ENCODE data around the gene JARID2.

JARID2 gene

DNA sequence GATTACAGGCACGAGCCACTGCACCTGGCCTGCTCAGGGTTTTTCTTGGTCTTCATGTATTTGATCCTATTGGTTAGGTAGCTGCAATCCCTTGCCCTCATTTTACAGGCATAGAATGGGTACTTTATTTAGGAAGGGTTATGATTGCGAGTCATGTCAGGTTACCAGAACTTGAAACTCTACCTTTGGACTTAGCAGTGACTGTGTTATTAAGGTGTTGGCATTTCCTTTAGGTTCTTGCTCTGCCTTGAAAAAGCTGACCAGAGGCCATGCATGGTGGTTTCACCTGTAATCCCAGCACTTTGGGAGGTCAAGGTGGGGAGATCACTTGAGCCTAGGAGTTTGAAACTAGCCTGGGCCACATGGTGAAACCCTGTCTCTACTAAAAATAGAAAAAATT is 24.5 kb downstream of the JARID2 start:
- H3K4me1 ChIP-seq (ENCODE audit: control extremely low read depth in 1 of 4, control insufficient read depth in 4 of 4, insufficient read depth in 4 of 4, low read length in 3 of 4): peaks cover 31 to 80% (median 65%) of the 10 kb centered on the region in 4 experiments
- POLR2A ChIA-PET: no interaction called here
- no peak for DNase-seq
- peaks cover 0 to 7% (median 0%) of the 10 kb centered on the region in 4 experiments for H3K36me3 ChIP-seq (ENCODE audit: control insufficient read depth in 4 of 4, insufficient read depth in 4 of 4, low read length in 3 of 4)
- no peak overlapping the region for H3K27ac ChIP-seq (ENCODE audit: insufficient read depth in 1 of 2, low read depth in 1 of 2, low read length in 2 of 2, poor library complexity in 1 of 2, severe bottlenecking in 2 of 2)
- CTCF ChIA-PET: interaction anchor here (0.7 to 2.5 kb wide), 4 partner anchors 9 to 18 kb away, joined by 3 to 15 read pairs (median 4); no protein-coding TSS in a partner anchor
- no peak overlapping the region for H3K4me3 ChIP-seq (ENCODE audit: control insufficient read depth in 1 of 7, extremely low read depth in 1 of 7, insufficient read depth in 4 of 7, low read depth in 2 of 7, low read length in 6 of 7)
- no peaks in the 10 kb centered on the region for H3K9me3 ChIP-seq (ENCODE audit: control extremely low read depth in 1 of 5, control insufficient read depth in 4 of 5, insufficient read depth in 2 of 5, low read depth in 1 of 5, low read length in 4 of 5)
- 93% methylated on average over 2 of the region's 2 CpGs for WGBS (ENCODE audit: insufficient coverage)
- H3K27me3 ChIP-seq (replicated peaks in 2 of 5; ENCODE audit: control insufficient read depth in 4 of 5, insufficient read depth in 5 of 5, low read length in 4 of 5): no peaks in the 10 kb centered on the region

- Histone ChIP-seq H3K27me3 (replicated peaks in 2 of 5; ENCODE audit: control insufficient read depth in 4 of 5, insufficient read depth in 5 of 5, low read length in 4 of 5) (no peaks in the 10 kb centered on the region), H3K4me1 (ENCODE audit: control extremely low read depth in 1 of 4, control insufficient read depth in 4 of 4, insufficient read depth in 4 of 4, low read length in 3 of 4) (peaks cover 17 to 80% (median 59%) of the 10 kb centered on the region in 4 experiments), H3K4me3 (ENCODE audit: control insufficient read depth in 1 of 7, extremely low read depth in 1 of 7, insufficient read depth in 4 of 7, low read depth in 2 of 7, low read length in 6 of 7) (no peak overlapping the region), H3K36me3 (ENCODE audit: control insufficient read depth in 4 of 4, insufficient read depth in 4 of 4, low read length in 3 of 4) (peaks cover 0 to 10% (median 0%) of the 10 kb centered on the region in 4 experiments), H3K27ac (ENCODE audit: insufficient read depth in 1 of 2, low read depth in 1 of 2, low read length in 2 of 2, poor library complexity in 1 of 2, severe bottlenecking in 2 of 2) (no peak overlapping the region), H3K9me3 (ENCODE audit: control extremely low read depth in 1 of 5, control insufficient read depth in 4 of 5, insufficient read depth in 2 of 5, low read depth in 1 of 5, low read length in 4 of 5) (no peaks in the 10 kb centered on the region)
- ChIA-PET CTCF (interaction anchor here (1.2 to 2.3 kb wide), 5 partner anchors 11 to 35 kb away, joined by 3 to 5 read pairs (median 4); no protein-coding TSS in a partner anchor), POLR2A (no interaction called here)
- no peak for DNase-seq
- WGBS (ENCODE audit: insufficient coverage): no CpG with 5 or more reads among the region's 1 CpG
Measured at GRCh38 chr6:15272562-15272961, 26.7 kb downstream of the JARID2 start.

GRCh38 chr6:15274692-15275387 is 29.0 kb downstream of the JARID2 start:
- POLR2A ChIA-PET: no interaction called here
- Histone ChIP-seq H3K9me3 (ENCODE audit: control extremely low read depth in 1 of 5, control insufficient read depth in 4 of 5, insufficient read depth in 2 of 5, low read depth in 1 of 5, low read length in 4 of 5) (no peaks in the 10 kb centered on the region), H3K27ac (ENCODE audit: insufficient read depth in 1 of 2, low read depth in 1 of 2, low read length in 2 of 2, poor library complexity in 1 of 2, severe bottlenecking in 2 of 2) (peak overlapping the region in 1 of 2 experiments; percentile 27), H3K36me3 (ENCODE audit: control insufficient read depth in 4 of 4, insufficient read depth in 4 of 4, low read length in 3 of 4) (peaks cover 0 to 10% (median 0%) of the 10 kb centered on the region in 4 experiments), H3K27me3 (replicated peaks in 2 of 5; ENCODE audit: control insufficient read depth in 4 of 5, insufficient read depth in 5 of 5, low read length in 4 of 5) (no peaks in the 10 kb centered on the region), H3K4me1 (ENCODE audit: control extremely low read depth in 1 of 4, control insufficient read depth in 4 of 4, insufficient read depth in 4 of 4, low read length in 3 of 4) (peaks cover 15 to 75% (median 46%) of the 10 kb centered on the region in 4 experiments), H3K4me3 (ENCODE audit: control insufficient read depth in 1 of 7, extremely low read depth in 1 of 7, insufficient read depth in 4 of 7, low read depth in 2 of 7, low read length in 6 of 7) (peak overlapping the region in 1 of 7 experiments; percentile 13)
- WGBS (ENCODE audit: insufficient coverage): 69% methylated on average over 2 of the region's 2 CpGs
- CTCF ChIA-PET: interaction anchor here (1.3 to 1.5 kb wide), 2 partner anchors 9 to 10 kb away, joined by 3 to 6 read pairs; no protein-coding TSS in a partner anchor
- DNase-seq: no peak

- 84% methylated on average over 5 of the region's 7 CpGs for WGBS (ENCODE audit: insufficient coverage)
- ChIA-PET POLR2A (no interaction called here), CTCF (interaction anchor here (3.0 kb wide), 1 partner anchor 12 kb away, joined by 13 read pairs; no protein-coding TSS in a partner anchor)
- H3K9me3 ChIP-seq (ENCODE audit: control extremely low read depth in 1 of 5, control insufficient read depth in 4 of 5, insufficient read depth in 2 of 5, low read depth in 1 of 5, low read length in 4 of 5): no peaks in the 10 kb centered on the region
- peaks cover 0 to 10% (median 0%) of the 10 kb centered on the region in 4 experiments for H3K36me3 ChIP-seq (ENCODE audit: control insufficient read depth in 4 of 4, insufficient read depth in 4 of 4, low read length in 3 of 4)
- H3K4me3 ChIP-seq (ENCODE audit: control insufficient read depth in 1 of 7, extremely low read depth in 1 of 7, insufficient read depth in 4 of 7, low read depth in 2 of 7, low read length in 6 of 7): peak overlapping the region in 2 of 7 experiments; percentile 36 to 38
- H3K27ac ChIP-seq (ENCODE audit: insufficient read depth in 1 of 2, low read depth in 1 of 2, low read length in 2 of 2, poor library complexity in 1 of 2, severe bottlenecking in 2 of 2): peak overlapping the region; percentile 9 to 57
- no peak for DNase-seq
- peaks cover 25 to 78% (median 57%) of the 10 kb centered on the region in 4 experiments for H3K4me1 ChIP-seq (ENCODE audit: control extremely low read depth in 1 of 4, control insufficient read depth in 4 of 4, insufficient read depth in 4 of 4, low read length in 3 of 4)
- no peaks in the 10 kb centered on the region for H3K27me3 ChIP-seq (replicated peaks in 2 of 5; ENCODE audit: control insufficient read depth in 4 of 5, insufficient read depth in 5 of 5, low read length in 4 of 5)
Measured at GRCh38 chr6:15276036-15276985, 30.4 kb downstream of the JARID2 start.

- peaks cover 0 to 10% (median 0%) of the 10 kb centered on the region in 4 experiments for H3K36me3 ChIP-seq (ENCODE audit: control insufficient read depth in 4 of 4, insufficient read depth in 4 of 4, low read length in 3 of 4)
- ChIA-PET POLR2A (interaction anchor here (1.0 to 1.5 kb wide), 3 partner anchors 11 to 30 kb away, joined by 3 to 4 read pairs (median 4); no protein-coding TSS in a partner anchor), CTCF (interaction anchor here (0.5 to 3.0 kb wide), 6 partner anchors 9 to 57 kb away, joined by 3 to 13 read pairs (median 3); no protein-coding TSS in a partner anchor)
- H3K4me3 ChIP-seq (ENCODE audit: control insufficient read depth in 1 of 7, extremely low read depth in 1 of 7, insufficient read depth in 4 of 7, low read depth in 2 of 7, low read length in 6 of 7): peak overlapping the region in 1 of 7 experiments; percentile 10
- no peak for DNase-seq
- peaks cover 34 to 84% (median 58%) of the 10 kb centered on the region in 4 experiments for H3K4me1 ChIP-seq (ENCODE audit: control extremely low read depth in 1 of 4, control insufficient read depth in 4 of 4, insufficient read depth in 4 of 4, low read length in 3 of 4)
- WGBS (ENCODE audit: insufficient coverage): 90% methylated on average over 4 of the region's 5 CpGs
- no peaks in the 10 kb centered on the region for H3K27me3 ChIP-seq (replicated peaks in 2 of 5; ENCODE audit: control insufficient read depth in 4 of 5, insufficient read depth in 5 of 5, low read length in 4 of 5)
- no peaks in the 10 kb centered on the region for H3K9me3 ChIP-seq (ENCODE audit: control extremely low read depth in 1 of 5, control insufficient read depth in 4 of 5, insufficient read depth in 2 of 5, low read depth in 1 of 5, low read length in 4 of 5)
- H3K27ac ChIP-seq (ENCODE audit: insufficient read depth in 1 of 2, low read depth in 1 of 2, low read length in 2 of 2, poor library complexity in 1 of 2, severe bottlenecking in 2 of 2): peak overlapping the region; percentile 8 to 59
Measured at GRCh38 chr6:15279047-15279661, 33.3 kb downstream of the JARID2 start.

DNA sequence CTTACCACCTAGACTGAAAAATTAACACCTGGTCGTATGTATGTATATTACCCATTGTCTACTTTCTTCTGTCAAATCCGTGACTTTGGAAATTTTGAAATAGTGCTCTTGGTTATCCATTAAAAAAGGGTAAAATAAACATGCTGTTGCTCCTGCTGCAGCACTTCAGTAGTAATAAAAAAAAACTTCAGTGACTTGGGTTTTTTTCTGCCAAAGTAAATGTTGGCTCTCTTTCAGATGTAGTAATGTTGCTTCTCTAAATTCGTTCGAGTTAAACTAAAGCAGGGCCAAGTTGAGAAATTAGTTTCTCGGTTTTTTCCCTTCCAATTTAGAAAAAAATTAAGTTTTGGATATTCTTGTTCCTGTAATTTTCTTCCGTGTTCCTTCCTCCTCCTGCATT is 34.2 kb downstream of the JARID2 start:
- CTCF ChIA-PET: interaction anchor here (0.6 to 1.7 kb wide), 7 partner anchors 10 to 836 kb away, joined by 3 to 5 read pairs (median 4); no protein-coding TSS in a partner anchor
- Histone ChIP-seq H3K4me3 (ENCODE audit: control insufficient read depth in 1 of 7, extremely low read depth in 1 of 7, insufficient read depth in 4 of 7, low read depth in 2 of 7, low read length in 6 of 7) (no peak overlapping the region), H3K36me3 (ENCODE audit: control insufficient read depth in 4 of 4, insufficient read depth in 4 of 4, low read length in 3 of 4) (peaks cover 0 to 3% (median 0%) of the 10 kb centered on the region in 4 experiments), H3K27ac (ENCODE audit: insufficient read depth in 1 of 2, low read depth in 1 of 2, low read length in 2 of 2, poor library complexity in 1 of 2, severe bottlenecking in 2 of 2) (peak overlapping the region; percentile 15 to 57), H3K4me1 (ENCODE audit: control extremely low read depth in 1 of 4, control insufficient read depth in 4 of 4, insufficient read depth in 4 of 4, low read length in 3 of 4) (peaks cover 34 to 84% (median 53%) of the 10 kb centered on the region in 4 experiments), H3K27me3 (replicated peaks in 2 of 5; ENCODE audit: control insufficient read depth in 4 of 5, insufficient read depth in 5 of 5, low read length in 4 of 5) (no peaks in the 10 kb centered on the region), H3K9me3 (ENCODE audit: control extremely low read depth in 1 of 5, control insufficient read depth in 4 of 5, insufficient read depth in 2 of 5, low read depth in 1 of 5, low read length in 4 of 5) (no peaks in the 10 kb centered on the region)
- POLR2A ChIA-PET: interaction anchor here (1.0 to 1.5 kb wide), 3 partner anchors 12 to 31 kb away, joined by 3 to 4 read pairs (median 4); no protein-coding TSS in a partner anchor
- 5% methylated on average over 2 of the region's 6 CpGs for WGBS (ENCODE audit: insufficient coverage)
- DNase-seq: peak in 1 of 3 donors; percentile 51

All from common myeloid progenitor, CD34-positive (primary cell).